Activated naive CD8-positive, alpha-beta T cell treated with anti-CD3 and anti-CD28 coated beads, Interleukin-2, amount 10 ng/mL, durations not matched to agents 7 days and 5 days (primary cell): ENCODE data around the gene CD93. TPM values are rescaled to one million over a fixed set of nuclear protein-coding genes. Genes with fewer than 3 reads are reported as not detected.
A peak's percentile ranks its signal among the peaks of the same experiment; 100 is the strongest.

Experiments used
- ATAC-seq: fragments of 150-1000 bp; cut with Tn5 transposase; one replicate; pipeline ENCODE4 v1.10.0; 2021; ENCODE audit warnings: low read depth, moderate library complexity
- POLR2A ChIA-PET: fragments of 350-600 bp; sonication (Branson Sonifier 250); formaldehyde crosslinking; loops from one replicate; lab custom pipeline; 2021; ENCODE audit warnings: antibody characterized with exemption; lab: Charles Lee
- DNase-seq: peaks from one replicate; pipeline ENCODE4 v3.0.0; 2021
- H3K27ac Mint-ChIP-seq: one replicate; pipeline ENCODE4 v1.8.0; 2022; ENCODE audit warnings: mild to moderate bottlenecking, mixed read lengths
- H3K27me3 Mint-ChIP-seq: one replicate; pipeline ENCODE4 v1.8.0; 2022; ENCODE audit warnings: mild to moderate bottlenecking, moderate library complexity, mixed read lengths
- H3K36me3 Mint-ChIP-seq: one replicate; pipeline ENCODE4 v1.8.0; 2021; ENCODE audit warnings: mild to moderate bottlenecking, mixed read lengths
- H3K4me1 Mint-ChIP-seq: one replicate; pipeline ENCODE4 v1.8.0; 2021; ENCODE audit warnings: mixed read lengths
- H3K4me3 Mint-ChIP-seq: one replicate; pipeline ENCODE4 v1.8.0; 2022; ENCODE audit warnings: mild to moderate bottlenecking, moderate library complexity, mixed read lengths
- H3K9me3 Mint-ChIP-seq: one replicate; pipeline ENCODE4 v1.8.0; 2021; ENCODE audit warnings: mixed read lengths
- total RNA-seq, 2 experiments: library from RNA; stranded (reverse); gene quantifications; one replicate each; pipeline ENCODE4 v1.2.3, GENCODE V29; 2021

CD93 gene
- total RNA-seq, 2 experiments from 2014 or later: 0.47 to 0.48 TPM

GRCh38 chr20:23061734-23062561, 24.2 kb downstream of the CD93 start:
- Mint-ChIP-seq H3K9me3 (no peaks in the 10 kb centered on the region), H3K27ac (no peak overlapping the region), H3K4me3 (no peak overlapping the region), H3K4me1 (no peaks in the 10 kb centered on the region), H3K36me3 (no peaks in the 10 kb centered on the region), H3K27me3 (peaks cover 2% of the 10 kb centered on the region)
- POLR2A ChIA-PET: interaction anchor here (0.6 kb wide), 1 partner anchor 27 kb away, joined by 3 read pairs; no protein-coding TSS in a partner anchor
- ATAC-seq: no peak
- no peak for DNase-seq

- no peak overlapping the region for H3K27ac Mint-ChIP-seq
- H3K9me3 Mint-ChIP-seq: peaks cover 1% of the 10 kb centered on the region
- H3K27me3 Mint-ChIP-seq: peaks cover 7% of the 10 kb centered on the region
- no peaks in the 10 kb centered on the region for H3K36me3 Mint-ChIP-seq
- H3K4me1 Mint-ChIP-seq: no peaks in the 10 kb centered on the region
- no peak overlapping the region for H3K4me3 Mint-ChIP-seq
- POLR2A ChIA-PET: no interaction called here
- ATAC-seq (no peak), DNase-seq (no peak)
Measured at GRCh38 chr20:23061262-23061661, 24.9 kb downstream of the CD93 start.

- peaks cover 1% of the 10 kb centered on the region for H3K9me3 Mint-ChIP-seq
- H3K4me1 Mint-ChIP-seq: no peaks in the 10 kb centered on the region
- no peak for ATAC-seq
- POLR2A ChIA-PET: no interaction called here
- no peaks in the 10 kb centered on the region for H3K36me3 Mint-ChIP-seq
- DNase-seq: no peak
- H3K27ac Mint-ChIP-seq: no peak overlapping the region
- no peak overlapping the region for H3K4me3 Mint-ChIP-seq
- H3K27me3 Mint-ChIP-seq: peaks cover 12% of the 10 kb centered on the region
Measured at GRCh38 chr20:23060629-23061028, 25.5 kb downstream of the CD93 start.

- no peak overlapping the region for H3K4me3 Mint-ChIP-seq
- DNase-seq: no peak
- no peaks in the 10 kb centered on the region for H3K36me3 Mint-ChIP-seq
- POLR2A ChIA-PET: no interaction called here
- no peak overlapping the region for H3K27ac Mint-ChIP-seq
- peaks cover 1% of the 10 kb centered on the region for H3K9me3 Mint-ChIP-seq
- peaks cover 12% of the 10 kb centered on the region for H3K27me3 Mint-ChIP-seq
- ATAC-seq: no peak
- H3K4me1 Mint-ChIP-seq: no peaks in the 10 kb centered on the region
Measured at GRCh38 chr20:23059846-23060245, 26.3 kb downstream of the CD93 start.

GRCh38 chr20:23059001-23059400, 27.1 kb downstream of the CD93 start:
- H3K36me3 Mint-ChIP-seq: no peaks in the 10 kb centered on the region

GRCh38 chr20:23058240-23058639, 27.9 kb downstream of the CD93 start:
- ATAC-seq (no peak), DNase-seq (no peak)
- peaks cover 1% of the 10 kb centered on the region for H3K9me3 Mint-ChIP-seq
- peaks cover 15% of the 10 kb centered on the region for H3K27me3 Mint-ChIP-seq
- no peak overlapping the region for H3K4me3 Mint-ChIP-seq
- POLR2A ChIA-PET: no interaction called here
- no peak overlapping the region for H3K27ac Mint-ChIP-seq
- H3K36me3 Mint-ChIP-seq: no peaks in the 10 kb centered on the region
- no peaks in the 10 kb centered on the region for H3K4me1 Mint-ChIP-seq

More at GRCh38 chr20:23059001-23059400, 27.1 kb downstream of the CD93 start:
- H3K4me3 Mint-ChIP-seq: no peak overlapping the region
- DNase-seq (no peak), ATAC-seq (no peak)
- H3K4me1 Mint-ChIP-seq: no peaks in the 10 kb centered on the region
- peaks cover 9% of the 10 kb centered on the region for H3K27me3 Mint-ChIP-seq
- no peak overlapping the region for H3K27ac Mint-ChIP-seq
- POLR2A ChIA-PET: no interaction called here
- H3K9me3 Mint-ChIP-seq: peaks cover 1% of the 10 kb centered on the region

GRCh38 chr20:23052904-23053303, 33.2 kb downstream of the CD93 start:
- DNase-seq (no peak), ATAC-seq (no peak)
- Mint-ChIP-seq H3K4me3 (no peak overlapping the region), H3K27me3 (peaks cover 52% of the 10 kb centered on the region), H3K9me3 (peaks cover 1% of the 10 kb centered on the region), H3K36me3 (no peaks in the 10 kb centered on the region), H3K4me1 (no peaks in the 10 kb centered on the region), H3K27ac (no peak overlapping the region)
- POLR2A ChIA-PET: no interaction called here

GRCh38 chr20:23050847-23051627, 35.1 kb downstream of the CD93 start:
- Mint-ChIP-seq H3K27me3 (peaks cover 56% of the 10 kb centered on the region), H3K9me3 (no peaks in the 10 kb centered on the region), H3K27ac (no peak overlapping the region), H3K4me3 (no peak overlapping the region), H3K4me1 (peaks cover 2% of the 10 kb centered on the region), H3K36me3 (no peaks in the 10 kb centered on the region)
- ATAC-seq (no peak), DNase-seq (peak; percentile 63)
- POLR2A ChIA-PET: no interaction called here

GRCh38 chr20:23050076-23050838, 35.9 kb downstream of the CD93 start:
- ATAC-seq (no peak), DNase-seq (peak; percentile 34)
- H3K27ac Mint-ChIP-seq: no peak overlapping the region
- H3K9me3 Mint-ChIP-seq: no peaks in the 10 kb centered on the region
- POLR2A ChIA-PET: no interaction called here
- no peaks in the 10 kb centered on the region for H3K36me3 Mint-ChIP-seq
- peaks cover 2% of the 10 kb centered on the region for H3K4me1 Mint-ChIP-seq
- H3K4me3 Mint-ChIP-seq: peak overlapping the region; percentile 28
- peaks cover 58% of the 10 kb centered on the region for H3K27me3 Mint-ChIP-seq

- ATAC-seq: peak; percentile 13
- H3K9me3 Mint-ChIP-seq: no peaks in the 10 kb centered on the region
- peaks cover 58% of the 10 kb centered on the region for H3K27me3 Mint-ChIP-seq
- no peak within 1 kb of the TSS for H3K27ac Mint-ChIP-seq
- peaks cover 2% of the 10 kb centered on the region for H3K4me1 Mint-ChIP-seq
- peak within 1 kb of the TSS; percentile 28 for H3K4me3 Mint-ChIP-seq
- peak; percentile 39 for DNase-seq
- POLR2A ChIA-PET: no interaction called here
- no peaks in the 10 kb centered on the region for H3K36me3 Mint-ChIP-seq
Measured at GRCh38 chr20:23049201-23050075, 36.7 kb downstream of the CD93 start, which contains the start of gene THBD. Gene THBD, minus strand, starts transcription at chr20:23049672. Its CDS starts 168 bp downstream, at chr20:23049504.

- H3K36me3 Mint-ChIP-seq: no peaks in the 10 kb centered on the region
- H3K27ac Mint-ChIP-seq: no peak overlapping the region
- no peaks in the 10 kb centered on the region for H3K9me3 Mint-ChIP-seq
- ATAC-seq (peak; percentile 76), DNase-seq (peak; percentile 65)
- POLR2A ChIA-PET: no interaction called here
- H3K4me3 Mint-ChIP-seq: peak overlapping the region; percentile 10
- peaks cover 55% of the 10 kb centered on the region for H3K27me3 Mint-ChIP-seq
- peaks cover 2% of the 10 kb centered on the region for H3K4me1 Mint-ChIP-seq
Measured at GRCh38 chr20:23048283-23049200, 37.6 kb downstream of the CD93 start.
